Stimulated activated CD4-positive, alpha-beta T cell treated with anti-CD3 and anti-CD28 coated beads, Interleukin-2, amount 100 ng/mL, for 48 hours (primary cell): Measurements from ENCODE around the gene HIGD1A.

Experiments
- DNase-seq, 2 donors: peaks; one replicate each; pipeline ENCODE4 v3.0.0-alpha.2; 2020

HIGD1A gene

DNA sequence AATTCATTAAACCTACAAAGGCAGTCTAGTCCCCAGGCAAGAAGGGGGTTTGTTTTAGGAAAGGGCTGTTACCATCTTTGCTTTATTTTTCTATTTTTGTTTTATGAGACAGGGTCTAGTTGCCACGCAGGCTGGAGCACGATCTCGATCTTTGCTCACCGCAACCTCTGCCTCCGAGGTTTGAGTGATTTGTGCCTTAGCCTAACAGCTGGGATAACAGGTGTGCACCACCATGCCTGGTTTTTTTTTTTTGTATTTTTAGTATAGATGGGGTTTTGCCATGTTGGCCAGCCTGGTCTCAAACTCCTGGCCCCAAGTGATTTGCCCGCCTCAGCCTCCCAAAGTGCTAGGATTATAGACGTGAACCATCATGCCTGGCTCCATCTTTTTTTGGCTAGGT lies 4.9 kb downstream of the HIGD1A start:
- no peak for DNase-seq

DNA sequence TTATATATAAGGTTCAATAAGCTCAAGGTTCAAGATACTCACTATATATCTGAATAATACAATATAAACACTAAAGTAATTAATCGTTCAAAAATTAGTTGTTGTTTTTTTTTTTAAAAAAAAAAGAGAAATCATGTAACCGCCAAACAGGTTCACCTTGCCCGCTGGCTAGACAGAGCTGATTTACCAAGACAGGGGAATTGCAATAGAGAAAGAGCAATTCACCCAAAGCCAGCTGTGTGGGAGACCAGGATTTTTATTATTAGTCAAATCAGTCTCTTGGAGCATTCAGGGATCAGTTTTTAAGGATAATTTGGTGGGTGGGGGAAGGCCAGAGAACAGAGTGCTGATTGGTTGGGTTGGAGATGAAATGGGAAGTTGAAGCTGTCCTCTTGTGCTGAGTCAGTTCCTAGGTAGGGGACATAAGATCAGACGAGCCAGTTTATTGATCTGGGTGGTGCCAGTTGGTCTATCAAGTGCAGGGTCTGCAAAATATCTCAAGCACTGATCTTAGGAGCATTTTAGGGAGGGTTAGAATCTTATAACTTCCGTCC lies 7.9 kb downstream of the HIGD1A start:
- DNase-seq = no peak

DNA sequence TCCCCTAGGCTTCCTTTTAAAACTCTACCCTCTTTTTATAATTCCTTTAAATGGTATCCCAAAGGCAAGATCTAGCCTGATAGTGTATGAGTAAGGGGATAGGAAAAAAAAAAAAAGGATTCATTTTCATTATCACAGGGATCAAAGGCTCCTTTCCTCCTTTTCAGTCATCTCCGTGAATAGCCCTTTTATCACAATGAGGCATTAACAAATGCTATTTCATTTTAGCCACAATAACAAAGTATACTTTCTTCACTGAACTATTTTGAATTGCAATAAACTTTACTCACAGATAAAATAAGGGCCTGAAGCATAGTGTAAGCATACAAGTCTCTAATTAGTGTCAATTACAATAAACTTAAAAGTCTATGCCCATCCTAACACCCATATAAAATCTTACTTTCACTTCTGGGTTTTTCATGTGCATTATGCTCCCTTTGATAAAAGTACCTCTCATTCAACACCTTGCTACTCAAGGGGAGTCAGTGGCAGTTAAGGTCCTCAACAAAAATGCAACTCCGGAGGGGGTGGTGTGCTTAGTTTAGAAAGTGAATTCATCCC lies 8.6 kb downstream of the HIGD1A start:
- DNase-seq = no peak

DNA sequence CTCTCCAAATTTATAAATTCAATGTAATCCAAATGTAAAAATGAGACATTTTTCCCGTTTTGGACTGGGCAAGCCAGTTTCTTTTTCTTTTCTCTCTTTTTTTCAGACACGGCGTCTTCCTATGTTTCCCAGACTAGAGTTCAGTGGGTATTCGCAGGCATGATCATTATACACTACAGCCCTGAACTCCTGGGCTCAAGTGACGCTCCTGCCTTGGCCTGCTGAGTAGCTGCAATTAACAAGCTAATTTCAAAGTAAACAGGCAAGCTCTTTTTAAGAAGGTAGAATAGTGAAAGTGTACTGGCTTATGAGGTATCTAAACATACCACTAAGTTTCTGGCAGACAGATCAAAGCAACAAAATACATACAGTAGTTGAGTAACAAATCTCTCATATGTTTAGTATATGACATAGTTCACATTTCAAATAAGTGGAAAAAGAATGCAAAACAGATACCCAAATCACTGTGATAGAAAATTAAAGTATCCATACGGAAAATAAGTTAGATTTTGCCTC lies 13.5 kb downstream of the HIGD1A start:
- no peak for DNase-seq

DNA sequence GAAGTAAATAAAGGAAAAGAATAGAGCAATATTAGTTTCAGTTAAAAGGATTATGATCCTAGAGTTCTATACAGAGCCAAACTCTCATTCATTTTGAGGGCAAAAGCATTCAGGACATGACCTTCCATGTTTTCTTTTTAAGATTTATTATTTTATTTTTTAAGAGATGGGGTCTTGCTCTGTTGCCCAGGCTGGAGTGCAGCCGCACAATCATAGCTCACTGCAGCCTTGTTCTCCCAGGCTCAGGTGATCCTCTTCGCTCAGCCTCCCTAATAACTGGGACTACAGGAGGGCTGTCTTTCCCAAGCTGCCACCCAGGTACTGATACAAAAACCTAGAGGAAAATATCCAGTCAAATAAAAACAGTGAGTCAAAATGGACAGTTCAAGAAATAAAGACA lies 17.7 kb downstream of the HIGD1A start:
- no peak for DNase-seq

DNA sequence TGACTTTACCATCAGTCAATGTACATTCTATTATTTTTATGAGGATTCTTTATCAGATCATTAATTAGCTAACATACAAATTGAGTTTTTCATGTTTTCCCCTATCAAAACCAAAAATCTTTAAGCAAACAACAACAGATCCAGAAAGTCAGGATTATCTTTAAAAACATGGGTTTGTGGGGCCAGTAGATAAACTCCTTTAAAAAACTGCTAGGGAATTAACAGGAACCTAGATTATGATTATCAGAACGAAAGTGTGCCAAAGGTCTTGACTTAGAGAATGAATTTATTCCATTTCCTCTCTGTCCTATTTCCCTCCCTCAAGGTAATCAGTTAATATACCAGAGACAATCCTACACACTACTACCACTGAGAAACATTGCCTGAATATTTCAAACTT lies 18.1 kb downstream of the HIGD1A start:
- no peak for DNase-seq

DNA sequence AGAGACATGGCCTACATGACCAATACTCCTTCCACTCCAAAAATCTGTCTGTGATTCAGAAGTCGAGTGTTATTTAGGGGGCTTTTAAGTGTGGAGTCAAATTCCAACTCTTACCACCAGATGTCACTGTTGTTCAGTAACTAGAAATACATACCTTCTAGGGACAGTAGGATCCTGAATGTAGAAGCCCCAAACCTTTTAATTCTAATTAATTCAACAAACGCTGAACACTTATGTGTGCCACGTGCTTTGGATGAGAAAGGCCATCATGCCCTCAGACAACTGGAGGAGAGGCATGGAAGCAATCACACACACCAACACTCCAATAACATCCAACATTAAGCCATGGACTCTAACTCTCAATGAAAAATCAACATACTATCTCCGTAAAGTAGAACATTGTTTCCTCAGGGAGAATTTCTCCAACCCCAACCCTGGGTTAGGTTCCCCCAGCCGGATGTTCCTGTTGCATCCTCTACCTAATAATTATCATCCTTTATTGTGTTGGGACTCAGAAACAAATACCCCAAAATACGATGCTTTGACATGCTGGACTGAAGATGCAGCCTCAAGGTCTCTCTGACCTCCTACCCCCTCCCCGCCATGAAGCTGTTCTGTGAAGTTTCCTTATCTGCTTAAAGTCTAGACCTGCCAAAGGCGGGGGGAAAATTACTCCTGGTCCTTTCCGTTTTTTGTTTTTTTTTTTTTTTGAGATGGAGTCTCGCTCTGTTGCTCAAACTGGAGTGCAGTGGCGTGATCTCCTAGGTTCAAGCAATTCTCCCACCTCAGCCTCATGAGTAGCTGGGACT lies 23.2 kb downstream of the HIGD1A start:
- peak; percentile 24 to 37 for DNase-seq

DNA sequence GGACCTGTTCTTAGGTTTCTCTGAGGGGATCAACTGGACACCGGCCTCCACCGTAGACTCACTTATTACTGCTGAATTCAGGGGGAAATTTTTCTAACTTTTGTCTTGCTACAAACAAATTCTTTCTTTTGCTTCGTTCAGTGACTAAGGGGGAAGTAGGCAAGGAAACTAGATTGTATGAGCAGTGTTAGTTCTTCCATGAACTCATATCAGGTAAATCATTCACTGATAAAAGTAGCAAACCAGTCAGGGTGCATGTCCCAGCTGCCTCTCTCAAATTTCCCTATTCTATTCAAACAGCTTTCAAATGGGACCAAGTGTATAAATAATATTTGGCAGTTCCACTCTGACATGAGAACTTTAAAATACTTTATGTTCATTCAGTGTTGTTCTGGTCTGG lies 23.9 kb downstream of the HIGD1A start:
- no peak for DNase-seq

DNA sequence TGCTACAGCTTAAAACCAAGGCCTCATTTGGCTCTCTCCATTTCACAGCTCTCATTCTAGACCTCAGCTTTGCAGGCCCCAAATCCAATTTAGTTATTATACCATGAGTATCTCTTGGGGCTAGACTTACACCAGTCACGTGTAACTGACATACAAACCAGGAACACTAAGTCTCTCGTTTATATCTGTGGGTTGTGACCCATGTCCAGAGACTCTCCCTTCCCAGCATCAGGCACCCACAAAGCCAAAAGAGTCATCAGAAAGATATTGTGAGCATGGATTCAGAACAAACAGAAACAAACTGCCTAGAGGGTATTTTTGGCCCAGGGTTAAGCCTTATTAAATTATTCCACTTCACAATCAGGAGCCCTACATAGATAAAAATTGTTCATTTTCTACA lies 25.6 kb downstream of the HIGD1A start:
- DNase-seq = no peak

DNA sequence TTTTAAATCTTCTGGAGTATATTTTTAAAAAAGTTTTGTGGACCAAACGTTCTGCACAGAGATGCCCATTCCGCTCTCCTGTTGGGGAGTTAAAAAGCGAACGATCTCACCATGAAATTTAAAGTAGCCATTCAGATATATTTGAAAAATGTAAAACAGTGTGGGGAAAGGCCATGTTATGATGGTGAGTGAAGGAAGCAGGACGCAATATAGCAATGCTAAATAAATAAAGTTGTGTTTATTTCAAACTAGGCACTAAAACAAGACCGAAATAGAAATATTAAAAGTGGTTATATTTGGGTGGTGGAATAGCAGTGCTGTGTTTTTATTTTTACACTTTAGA lies 30.9 kb downstream of the HIGD1A start:
- no peak for DNase-seq

DNA sequence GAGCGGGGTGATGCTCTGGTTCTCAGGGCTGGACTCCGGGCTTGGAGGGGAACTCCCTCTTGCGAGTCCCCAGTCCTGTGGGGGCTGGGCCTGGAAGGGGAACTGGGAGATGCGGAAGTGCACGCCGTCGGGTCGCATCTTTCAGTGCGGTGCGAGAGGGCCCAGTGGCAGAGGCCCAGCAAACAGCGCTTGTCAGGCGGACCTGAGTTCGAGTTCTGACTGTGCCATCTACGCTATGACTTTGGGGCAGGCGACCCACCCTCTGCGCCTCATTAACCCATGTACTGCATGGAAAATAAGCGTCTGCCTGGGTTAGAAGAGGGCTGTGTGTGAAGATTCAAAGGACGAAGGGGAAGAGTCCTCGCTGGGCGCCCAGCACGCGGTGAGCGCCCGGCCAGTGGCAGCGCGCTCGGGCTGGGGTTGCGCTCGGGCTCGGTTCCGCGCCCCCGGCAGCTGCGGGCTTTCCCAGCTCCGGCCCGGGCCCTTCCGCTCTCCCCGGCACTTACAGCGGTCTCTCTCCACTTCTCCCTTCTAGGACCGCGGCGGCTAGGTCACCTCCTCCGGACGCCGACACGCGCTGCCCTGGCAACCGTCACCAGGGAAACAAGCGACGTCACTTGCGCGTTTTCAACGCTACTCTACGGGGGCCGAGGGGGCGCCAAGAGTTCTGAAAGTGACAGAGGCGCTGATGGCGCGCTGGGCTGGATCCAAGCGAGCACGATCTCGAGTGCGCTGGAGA lies 31.5 kb downstream of the HIGD1A start, which contains the start of gene CCDC13:
Gene CCDC13 (minus strand): TSS at position 584 of the 739 bp plus-strand sequence. CDS start 14,908 bp downstream, outside the sequence.
- DNase-seq = peak; percentile 83 to 85

DNA sequence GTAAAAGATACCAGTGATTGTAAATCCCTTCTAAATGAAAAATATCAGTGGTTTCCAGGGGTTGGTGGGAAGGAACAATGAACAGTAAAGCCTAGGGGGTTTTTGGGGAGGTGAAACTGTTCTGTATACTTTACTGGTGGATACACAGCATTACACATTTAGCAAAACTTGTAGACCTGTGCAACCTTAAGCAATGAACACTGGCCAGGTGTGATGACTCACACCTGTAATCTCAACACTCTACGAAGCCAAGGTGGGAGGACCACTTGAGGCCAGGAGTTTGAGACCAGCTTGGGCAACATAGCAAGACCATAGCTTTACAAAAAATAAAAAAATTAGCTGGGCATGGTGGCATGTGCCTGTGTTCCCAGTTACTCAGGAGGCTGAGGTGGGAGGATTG lies 33.0 kb downstream of the HIGD1A start:
- no peak for DNase-seq

DNA sequence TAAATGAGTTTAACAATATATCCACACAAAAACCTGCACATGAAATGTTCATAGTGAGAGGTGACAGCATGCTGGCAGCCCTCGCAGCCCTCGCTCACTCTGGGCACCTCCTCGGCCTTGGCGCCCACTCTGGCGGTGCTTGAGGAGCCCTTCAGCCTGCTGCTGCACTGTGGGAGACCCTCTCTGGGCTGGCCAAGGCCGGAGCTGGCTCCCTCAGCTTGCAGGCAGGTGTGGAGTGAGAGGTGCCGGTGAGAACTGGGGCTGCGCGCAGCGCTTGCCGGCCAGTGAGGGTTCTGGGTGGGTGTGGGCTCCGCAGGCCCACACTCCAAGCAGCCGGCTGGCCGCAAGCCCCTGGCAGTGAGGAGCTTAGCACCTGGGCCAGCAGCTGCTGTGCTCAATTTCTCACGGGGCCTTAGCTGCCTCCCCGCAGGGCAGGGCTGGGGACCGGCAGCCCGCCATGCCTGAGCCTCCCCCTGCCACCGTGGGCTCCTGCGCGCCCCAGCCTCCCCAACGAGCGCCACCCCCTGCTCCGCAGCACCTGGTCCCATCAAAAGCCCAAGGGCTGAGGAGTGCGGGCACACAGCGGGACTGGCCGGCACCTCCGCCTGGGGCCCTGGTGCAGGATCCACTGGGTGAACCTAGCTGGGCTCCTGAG lies 34.7 kb downstream of the HIGD1A start:
- no peak for DNase-seq

DNA sequence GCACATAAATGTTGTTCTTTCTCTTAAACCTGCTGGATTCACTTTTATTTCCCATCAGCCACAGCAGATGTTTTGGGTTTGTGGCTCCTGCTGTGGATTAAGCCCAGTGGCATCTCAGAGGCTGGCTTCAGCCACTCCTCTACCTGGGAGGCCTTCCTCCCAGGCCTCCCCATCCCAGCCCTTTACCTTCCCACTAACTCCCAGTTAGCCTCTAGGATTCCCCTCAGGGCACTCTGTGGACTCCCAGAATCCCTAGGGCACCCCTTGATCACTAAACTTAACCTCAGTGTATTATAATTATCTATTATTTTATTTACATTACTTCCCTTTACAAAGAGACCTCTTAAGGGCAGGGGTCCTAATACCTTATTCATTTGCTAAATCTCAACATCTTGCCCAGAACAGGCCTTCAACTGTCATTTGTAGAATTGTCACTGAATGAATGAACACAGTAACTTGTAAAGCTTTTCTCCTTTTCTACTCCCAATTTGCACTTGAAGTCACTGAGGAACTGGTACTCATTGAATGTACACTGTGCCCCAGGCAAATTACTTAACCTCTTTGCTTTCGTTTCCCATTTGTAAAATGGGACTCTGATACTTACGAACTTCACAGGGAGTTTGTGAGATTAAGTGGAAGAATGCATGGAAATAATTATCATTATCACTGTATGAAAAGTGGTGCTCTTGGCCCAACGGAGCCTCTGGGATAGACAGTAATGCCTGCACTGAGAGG lies 39.6 kb downstream of the HIGD1A start:
- no peak for DNase-seq

DNA sequence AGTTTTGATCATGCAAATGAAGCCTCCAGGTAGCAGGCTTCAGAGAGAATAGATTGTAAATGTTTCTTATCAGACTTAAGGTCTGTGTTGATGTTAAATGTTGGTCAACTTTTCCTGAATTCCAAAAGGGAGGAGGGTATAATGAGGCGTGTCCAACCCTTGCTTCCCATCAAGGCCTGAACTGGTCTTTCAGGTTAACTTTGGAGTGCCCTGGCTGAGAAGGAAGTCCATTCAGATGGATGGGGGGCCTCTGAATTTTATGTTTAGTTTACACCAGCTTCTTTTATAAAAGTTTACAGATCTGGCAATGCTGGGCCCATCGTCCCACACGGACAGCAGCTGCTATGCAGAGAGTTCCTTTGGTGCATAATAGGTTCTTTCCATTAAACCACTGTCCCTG lies 40.2 kb downstream of the HIGD1A start:
- DNase-seq = no peak

DNA sequence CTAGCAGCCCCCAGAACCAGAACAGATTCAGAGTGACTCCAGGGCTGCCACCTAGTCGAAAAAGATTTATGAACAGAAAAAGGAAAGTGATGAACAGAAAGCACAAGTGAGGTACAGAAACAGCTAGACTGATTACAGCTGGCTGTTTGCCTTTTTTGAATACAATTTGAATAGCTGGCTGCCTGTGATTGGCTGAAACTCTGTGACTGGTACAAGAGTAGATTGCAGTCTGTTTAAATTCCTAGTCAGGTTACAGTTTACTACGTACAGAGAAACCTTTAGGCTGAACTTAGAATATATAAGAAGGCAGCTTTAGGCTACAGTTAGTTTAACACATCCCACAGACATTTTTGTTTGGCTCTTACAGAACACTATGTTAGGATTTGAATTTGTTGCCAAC lies 41.3 kb downstream of the HIGD1A start:
- DNase-seq = no peak

DNA sequence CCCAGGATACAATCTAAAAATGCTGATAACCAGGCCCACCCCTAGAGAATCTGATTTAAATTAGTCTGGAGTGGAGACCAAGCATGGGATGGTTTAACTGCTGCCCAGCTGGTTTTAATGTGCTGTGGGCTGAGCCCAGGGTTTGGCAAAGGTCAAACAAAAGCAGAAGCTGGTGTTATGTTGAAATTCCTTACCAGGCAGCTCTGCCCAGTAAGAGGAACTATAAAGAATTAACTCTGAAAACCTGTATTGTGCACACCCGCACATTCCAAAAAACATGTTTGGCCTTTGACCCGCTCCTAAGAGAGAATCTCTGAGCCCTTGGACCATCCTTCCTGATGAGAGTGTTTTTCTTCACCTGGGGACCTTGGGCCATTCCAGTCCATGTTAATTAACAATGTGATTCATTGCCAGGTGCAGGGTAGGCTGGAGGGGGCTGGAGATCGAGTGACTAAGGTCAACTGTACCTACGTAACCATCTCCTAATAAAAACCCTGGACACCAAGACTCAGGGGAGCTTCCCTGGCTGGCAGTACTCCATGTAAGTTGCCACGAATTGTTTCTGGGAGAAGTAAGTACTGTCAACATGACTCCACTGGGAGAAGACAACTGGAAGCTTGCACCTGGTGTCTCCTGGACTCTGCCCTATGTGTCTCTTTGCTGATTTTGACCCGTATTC lies 42.1 kb downstream of the HIGD1A start:
- no peak for DNase-seq

DNA sequence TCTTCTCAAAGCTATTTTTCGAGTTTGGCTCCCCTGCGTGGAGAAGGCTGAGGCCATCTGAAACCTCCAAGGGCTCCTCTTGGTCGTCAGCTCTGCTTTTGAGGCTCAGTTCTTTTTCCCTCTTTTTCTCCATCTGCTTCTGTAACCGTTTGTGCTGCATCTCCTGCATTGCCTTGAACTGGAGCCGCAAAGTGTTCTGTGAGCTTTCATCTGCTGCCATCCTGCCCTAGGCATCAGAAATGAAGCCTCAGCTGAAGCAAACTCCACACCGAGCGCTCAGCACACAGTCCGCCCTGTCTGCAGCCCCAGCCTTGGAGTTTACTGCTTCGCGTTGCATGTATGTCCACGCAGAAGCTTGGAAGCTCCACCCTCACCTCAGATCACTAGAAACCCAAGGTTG lies 46.2 kb downstream of the HIGD1A start:
- no peak for DNase-seq

DNA sequence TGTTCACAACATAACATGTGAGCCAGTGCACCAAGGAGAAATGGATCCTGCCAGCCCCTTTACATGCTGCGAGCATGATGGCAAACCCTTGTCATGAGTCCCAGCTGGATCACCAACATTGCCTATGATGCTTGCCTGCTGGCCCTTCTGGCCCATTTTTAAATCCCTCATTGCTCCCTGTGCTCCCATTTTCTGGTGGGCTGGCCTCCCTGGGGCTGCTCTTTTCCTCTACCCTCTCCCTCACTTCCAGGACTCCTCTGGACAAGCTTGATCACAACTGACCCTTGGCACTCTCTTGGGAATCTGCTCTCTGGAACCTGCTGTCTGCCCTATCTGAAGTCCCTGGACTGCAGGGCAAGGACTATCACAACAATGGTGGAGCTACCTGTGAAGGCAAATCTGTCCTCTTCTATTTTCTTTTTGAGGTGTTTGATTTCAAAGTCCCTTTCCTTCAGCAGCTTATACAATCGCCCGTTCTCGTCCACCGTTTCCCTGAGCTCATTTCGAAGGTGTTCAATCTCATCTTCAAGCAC lies 47.5 kb downstream of the HIGD1A start:
- DNase-seq = no peak

DNA sequence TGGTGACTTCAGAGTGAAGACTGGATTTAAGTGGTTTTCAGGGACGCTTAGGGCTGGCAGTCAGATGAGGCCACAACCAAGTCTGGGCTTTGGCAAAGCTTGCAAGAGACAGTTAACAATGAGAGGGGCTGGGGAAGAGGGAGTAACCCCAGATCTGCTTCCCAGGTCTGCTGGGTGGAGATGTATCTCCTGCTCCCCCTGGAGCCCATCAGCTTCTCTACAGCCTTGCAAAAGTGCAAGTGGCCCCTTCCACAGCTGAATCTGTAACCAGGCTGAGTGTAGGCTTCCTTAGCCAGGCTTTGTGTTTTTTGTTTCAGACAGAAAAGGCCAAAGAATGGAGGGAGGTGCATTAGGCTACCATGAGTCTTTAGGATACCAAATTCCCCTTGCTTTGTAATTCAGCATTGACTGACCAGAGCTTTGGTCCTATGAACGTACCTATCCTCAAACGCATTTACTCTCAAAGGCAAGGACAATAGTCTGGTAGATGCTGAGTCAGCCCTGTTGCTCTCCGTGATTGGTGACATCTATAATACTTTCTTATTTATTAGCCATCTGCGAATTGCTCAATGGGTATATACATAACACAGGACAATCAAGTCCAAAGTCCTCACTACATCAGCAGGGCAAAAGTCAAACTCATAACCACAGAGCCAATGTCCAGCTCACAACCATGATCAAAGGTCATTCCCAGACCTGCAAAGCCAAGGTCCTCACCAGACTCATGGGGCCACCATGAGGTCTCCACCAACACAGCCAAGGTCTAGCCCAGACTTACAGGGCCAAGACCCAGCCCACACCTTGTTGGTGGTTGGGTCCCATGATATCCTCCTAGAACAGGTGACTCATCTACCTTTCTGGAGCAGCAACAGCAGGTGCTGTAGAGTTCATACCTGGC lies 48.4 kb downstream of the HIGD1A start:
- no peak for DNase-seq
